Measurements from ENCODE around the gene EPB41L4B. TPM values are rescaled to one million over a fixed set of nuclear protein-coding genes. Genes with fewer than 3 reads are reported as not detected.

EPB41L4B gene
- total and polyA plus RNA-seq, 12 donors, result 0.20 to 15.2 (median 4.4) TPM

DNA sequence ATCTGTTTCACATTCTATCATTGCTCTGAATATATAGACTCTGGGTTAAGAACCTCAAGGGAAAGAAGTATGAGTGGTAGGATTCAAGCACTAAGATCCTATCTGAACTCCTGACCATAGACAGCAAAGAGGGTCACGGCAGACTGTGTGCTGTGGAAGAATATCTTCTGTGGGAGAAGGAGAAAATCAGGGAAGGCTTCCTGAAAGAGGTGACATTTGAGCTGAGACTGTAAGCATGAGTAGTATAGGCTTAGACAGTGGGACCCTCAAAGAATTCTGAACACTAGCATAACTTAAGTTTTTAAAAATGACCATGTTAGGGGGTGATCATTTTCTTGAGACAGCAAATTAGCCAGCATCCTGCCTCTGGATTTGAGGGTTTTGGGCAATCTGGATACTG is 157.7 kb downstream of the EPB41L4B start:
- no peak overlapping the region for H3K4me3 ChIP-seq
- H3K9me3 ChIP-seq, result peaks cover 0 to 10% (median 0%) of the 10 kb centered on the region in 11 donors
- H3K36me3 ChIP-seq, result no peaks in the 10 kb centered on the region
- WGBS, 2 donors, result 86 to 88% methylated on average over 1 of the region's 1 CpG
- H3K27ac ChIP-seq, result no peak overlapping the region
- peaks cover 0 to 36% (median 33%) of the 10 kb centered on the region in 7 donors for H3K27me3 ChIP-seq
- ATAC-seq (no peak), DNase-seq (no peak)
- TF ChIP-seq, protein P1, sequence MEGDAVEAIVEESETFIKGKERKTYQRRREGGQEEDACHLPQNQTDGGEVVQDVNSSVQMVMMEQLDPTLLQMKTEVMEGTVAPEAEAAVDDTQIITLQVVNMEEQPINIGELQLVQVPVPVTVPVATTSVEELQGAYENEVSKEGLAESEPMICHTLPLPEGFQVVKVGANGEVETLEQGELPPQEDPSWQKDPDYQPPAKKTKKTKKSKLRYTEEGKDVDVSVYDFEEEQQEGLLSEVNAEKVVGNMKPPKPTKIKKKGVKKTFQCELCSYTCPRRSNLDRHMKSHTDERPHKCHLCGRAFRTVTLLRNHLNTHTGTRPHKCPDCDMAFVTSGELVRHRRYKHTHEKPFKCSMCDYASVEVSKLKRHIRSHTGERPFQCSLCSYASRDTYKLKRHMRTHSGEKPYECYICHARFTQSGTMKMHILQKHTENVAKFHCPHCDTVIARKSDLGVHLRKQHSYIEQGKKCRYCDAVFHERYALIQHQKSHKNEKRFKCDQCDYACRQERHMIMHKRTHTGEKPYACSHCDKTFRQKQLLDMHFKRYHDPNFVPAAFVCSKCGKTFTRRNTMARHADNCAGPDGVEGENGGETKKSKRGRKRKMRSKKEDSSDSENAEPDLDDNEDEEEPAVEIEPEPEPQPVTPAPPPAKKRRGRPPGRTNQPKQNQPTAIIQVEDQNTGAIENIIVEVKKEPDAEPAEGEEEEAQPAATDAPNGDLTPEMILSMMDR (IDR thresholded peaks at IDR 0.05), result no peak
- intact Hi-C loops (cut with DNase I), result no loop called here
- no peaks in the 10 kb centered on the region for H3K4me1 ChIP-seq

DNA sequence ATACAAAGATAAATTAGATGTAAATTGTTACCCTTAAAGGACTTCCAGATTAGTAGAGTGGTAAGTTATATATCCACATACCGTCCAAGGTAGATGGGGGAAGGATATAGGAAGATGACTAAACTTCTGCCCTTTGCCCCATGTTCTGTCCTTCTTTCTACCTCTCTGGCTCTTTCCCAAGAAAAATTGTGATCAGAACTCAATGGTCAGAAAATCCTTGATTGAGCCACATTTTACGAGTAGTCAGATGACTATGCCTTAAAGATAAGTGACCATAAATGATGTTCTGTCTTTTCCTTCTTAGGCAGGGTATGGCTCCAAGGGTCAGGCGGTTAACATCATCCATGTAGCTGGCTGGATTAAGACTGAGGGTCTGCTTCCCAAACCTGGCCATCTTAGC is 158.2 kb downstream of the EPB41L4B start:
- Histone ChIP-seq H3K4me1 (no peaks in the 10 kb centered on the region), H3K4me3 (no peak overlapping the region), H3K36me3 (no peaks in the 10 kb centered on the region), H3K9me3 (peaks cover 0 to 10% (median 0%) of the 10 kb centered on the region in 11 donors), H3K27ac (no peak overlapping the region), H3K27me3 (peaks cover 0 to 31% (median 28%) of the 10 kb centered on the region in 7 donors)
- TF ChIP-seq, protein P1 (IDR thresholded peaks at IDR 0.05), result no peak
- DNase-seq, result no peak
- 70 to 89% methylated on average over 3 of the region's 3 CpGs for WGBS, 2 donors
- intact Hi-C loops (cut with DNase I), result no loop called here
- ATAC-seq, result no peak

DNA sequence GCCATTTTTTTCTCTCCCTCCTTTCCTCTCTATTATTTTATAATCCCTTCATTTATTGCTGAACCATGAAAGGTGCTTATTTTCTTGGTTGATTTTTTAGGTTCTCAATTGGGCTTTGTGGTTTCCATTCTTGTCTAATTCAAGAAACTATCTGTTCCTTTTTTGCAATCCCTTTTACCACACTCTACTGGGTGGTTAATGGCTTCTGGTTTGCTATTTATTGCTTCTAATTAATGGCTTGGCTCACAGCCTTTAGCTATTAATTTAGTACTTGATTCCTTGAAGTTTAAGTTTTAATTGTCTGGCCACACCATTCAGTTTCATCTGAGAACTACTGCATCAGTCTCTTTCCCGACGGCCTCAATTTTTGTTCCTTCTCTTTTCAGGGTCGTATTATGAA is 159.4 kb downstream of the EPB41L4B start:
- WGBS, 2 donors, result 81 to 93% methylated on average over 3 of the region's 3 CpGs
- Histone ChIP-seq H3K4me1 (no peaks in the 10 kb centered on the region), H3K9me3 (peaks cover 0 to 10% (median 0%) of the 10 kb centered on the region in 11 donors), H3K27ac (no peak overlapping the region), H3K4me3 (no peak overlapping the region), H3K27me3 (peaks cover 0 to 24% (median 19%) of the 10 kb centered on the region in 7 donors), H3K36me3 (no peaks in the 10 kb centered on the region)
- no peak for ATAC-seq
- no peak for DNase-seq
- intact Hi-C loops (cut with DNase I), result no loop called here
- TF ChIP-seq, protein P1 (IDR thresholded peaks at IDR 0.05), result no peak

DNA sequence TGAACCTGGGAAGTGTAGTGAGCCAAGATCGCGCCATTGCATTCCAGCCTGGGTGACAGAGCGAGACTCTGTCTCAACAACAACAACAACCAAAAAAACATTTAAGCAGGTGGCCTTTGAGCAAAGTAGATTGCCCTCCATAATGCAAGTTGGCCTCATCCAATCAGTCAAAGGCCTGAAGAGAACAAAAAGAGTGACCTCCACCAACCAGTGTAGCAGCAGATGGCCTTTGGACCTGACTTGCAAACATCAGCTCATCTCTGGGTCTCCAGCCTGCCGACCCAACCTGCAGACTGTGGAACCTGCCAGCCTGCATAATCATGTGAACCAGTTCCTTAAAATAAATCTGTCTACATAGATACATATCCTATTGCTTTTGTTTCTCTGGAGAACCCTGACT is 161.3 kb downstream of the EPB41L4B start:
- ATAC-seq (no peak), DNase-seq (no peak)
- no peaks in the 10 kb centered on the region for H3K4me1 ChIP-seq
- H3K36me3 ChIP-seq, result no peaks in the 10 kb centered on the region
- H3K27me3 ChIP-seq, result peaks cover 0 to 5% (median under 1%) of the 10 kb centered on the region in 7 donors
- H3K4me3 ChIP-seq, result no peak overlapping the region
- intact Hi-C loops (cut with DNase I), result no loop called here
- TF ChIP-seq, protein P1 (IDR thresholded peaks at IDR 0.05), result no peak
- H3K9me3 ChIP-seq, result no peaks in the 10 kb centered on the region
- H3K27ac ChIP-seq, result no peak overlapping the region
- 89 to 94% methylated on average over 4 of the region's 4 CpGs for WGBS, 2 donors

Measured in heart right ventricle (tissue), 16 donors.